Measurements from ENCODE around the gene INSYN1. TPM values are rescaled to one million over a fixed set of nuclear protein-coding genes. Genes with fewer than 3 reads are reported as not detected.

INSYN1 gene
- total RNA-seq, 1 donor, result 4.7 TPM

DNA sequence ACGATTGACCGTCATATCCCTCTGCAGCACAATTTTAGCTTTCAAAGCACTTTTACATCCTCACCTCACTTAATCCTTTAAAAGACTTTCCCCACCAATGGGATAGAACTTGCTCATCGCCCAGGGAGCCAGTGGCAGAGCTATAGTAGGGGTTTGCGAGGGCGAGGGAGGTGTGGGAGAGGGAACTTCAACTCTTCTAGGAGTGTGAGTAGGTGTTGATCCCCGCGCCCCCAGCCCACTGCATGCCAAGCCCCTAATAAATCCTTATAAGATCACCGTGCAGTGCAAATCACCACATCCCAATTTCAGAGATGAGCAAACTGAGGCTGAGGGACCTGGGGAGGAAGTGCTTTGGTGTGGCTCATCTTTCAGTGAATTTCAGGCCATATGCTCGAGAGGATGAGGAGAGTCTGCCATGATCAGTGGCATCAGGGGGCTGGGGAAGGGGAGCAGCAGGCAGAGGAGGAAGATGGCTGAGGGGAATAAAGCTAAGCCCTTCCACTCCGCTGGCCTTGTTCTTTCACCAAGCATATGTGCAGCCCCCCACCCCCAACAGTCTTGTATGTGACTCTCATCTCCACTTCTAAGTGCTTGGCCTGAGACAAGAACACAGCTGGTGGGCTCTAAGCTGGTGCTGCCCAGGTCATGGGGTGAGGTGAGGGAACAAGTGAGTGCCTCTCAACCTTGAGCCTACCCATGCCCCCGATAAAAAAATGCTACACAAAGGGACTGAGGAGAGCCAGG, 5.1 kb downstream of the INSYN1 start:
- no peak for DNase-seq (ENCODE audit: insufficient read length, low spot score, missing footprints)
- Histone ChIP-seq H3K4me3 (ENCODE audit: insufficient read depth, low read length) (no peak overlapping the region), H3K27me3 (ENCODE audit: insufficient read depth, low read length) (peaks cover 28% of the 10 kb centered on the region), H3K36me3 (ENCODE audit: insufficient read depth, low read length) (no peaks in the 10 kb centered on the region), H3K27ac (ENCODE audit: low read depth, low read length) (no peak overlapping the region), H3K4me1 (ENCODE audit: insufficient read depth, low read length) (no peaks in the 10 kb centered on the region), H2AFZ (ENCODE audit: low read length) (no peak overlapping the region), H4K20me1 (ENCODE audit: insufficient read depth, low read length) (no peaks in the 10 kb centered on the region), H3K9me3 (ENCODE audit: low read depth, low read length) (no peaks in the 10 kb centered on the region), H3K4me2 (ENCODE audit: insufficient read depth, low read length) (no peak overlapping the region), H3K79me2 (ENCODE audit: insufficient read depth, low read length) (no peaks in the 10 kb centered on the region)
- TF ChIP-seq CTCF (IDR thresholded peaks at IDR 0.05; ENCODE audit: extremely low read depth, low read depth, low read length), result no peak

DNA sequence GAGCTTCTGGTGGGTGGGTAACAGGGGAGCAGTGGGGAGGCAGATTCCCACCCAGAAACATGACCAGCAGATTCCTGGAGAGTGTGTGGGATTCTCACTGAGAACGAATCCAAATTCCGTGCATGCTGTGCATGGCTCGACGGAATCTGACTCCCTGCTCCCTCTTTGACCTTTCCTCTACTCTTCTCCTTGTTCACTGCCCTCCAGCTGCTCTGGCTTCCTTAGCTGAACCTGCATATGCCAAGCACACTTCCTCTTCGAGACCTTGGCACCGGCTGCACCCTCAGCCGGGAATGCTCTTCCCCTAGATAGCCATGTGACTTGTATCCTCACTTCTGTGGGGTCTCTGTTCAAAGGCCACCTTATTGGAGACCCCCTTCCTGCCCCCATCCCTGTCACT, 6.3 kb downstream of the INSYN1 start:
- peaks cover 23% of the 10 kb centered on the region for H3K27me3 ChIP-seq (ENCODE audit: insufficient read depth, low read length)
- no peak overlapping the region for H3K27ac ChIP-seq (ENCODE audit: low read depth, low read length)
- H2AFZ ChIP-seq (ENCODE audit: low read length), result no peak overlapping the region
- no peaks in the 10 kb centered on the region for H4K20me1 ChIP-seq (ENCODE audit: insufficient read depth, low read length)
- no peaks in the 10 kb centered on the region for H3K79me2 ChIP-seq (ENCODE audit: insufficient read depth, low read length)
- no peaks in the 10 kb centered on the region for H3K9me3 ChIP-seq (ENCODE audit: low read depth, low read length)
- DNase-seq (ENCODE audit: insufficient read length, low spot score, missing footprints), result no peak
- no peak for TF ChIP-seq CTCF (IDR thresholded peaks at IDR 0.05; ENCODE audit: extremely low read depth, low read depth, low read length)
- no peak overlapping the region for H3K4me3 ChIP-seq (ENCODE audit: insufficient read depth, low read length)
- H3K4me2 ChIP-seq (ENCODE audit: insufficient read depth, low read length), result no peak overlapping the region
- no peaks in the 10 kb centered on the region for H3K4me1 ChIP-seq (ENCODE audit: insufficient read depth, low read length)
- H3K36me3 ChIP-seq (ENCODE audit: insufficient read depth, low read length), result no peaks in the 10 kb centered on the region

DNA sequence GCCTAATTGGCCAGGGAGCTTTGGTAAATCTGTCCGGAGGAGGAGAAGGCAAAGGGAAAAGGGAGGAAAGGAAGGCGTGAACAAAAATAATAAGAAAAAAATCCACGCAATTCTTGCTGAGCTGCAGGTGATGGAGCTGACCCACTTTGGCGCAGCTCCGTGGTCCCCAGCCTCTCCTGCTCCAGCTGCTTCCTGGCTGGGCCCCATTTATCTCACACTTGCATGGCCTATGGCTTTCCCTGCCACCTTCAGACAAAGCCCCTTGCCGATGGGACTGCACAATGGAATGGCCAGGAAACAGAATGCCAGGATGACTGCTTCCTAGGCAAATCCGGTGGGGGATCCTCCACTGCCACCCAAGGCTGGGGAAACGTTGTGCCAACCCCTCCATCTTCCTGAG, 6.9 kb downstream of the INSYN1 start:
- TF ChIP-seq CTCF (IDR thresholded peaks at IDR 0.05; ENCODE audit: extremely low read depth, low read depth, low read length), result no peak
- peaks cover 19% of the 10 kb centered on the region for H3K27me3 ChIP-seq (ENCODE audit: insufficient read depth, low read length)
- H3K9me3 ChIP-seq (ENCODE audit: low read depth, low read length), result no peaks in the 10 kb centered on the region
- H3K4me3 ChIP-seq (ENCODE audit: insufficient read depth, low read length), result no peak overlapping the region
- H3K36me3 ChIP-seq (ENCODE audit: insufficient read depth, low read length), result no peaks in the 10 kb centered on the region
- H3K79me2 ChIP-seq (ENCODE audit: insufficient read depth, low read length), result no peaks in the 10 kb centered on the region
- H2AFZ ChIP-seq (ENCODE audit: low read length), result no peak overlapping the region
- no peak overlapping the region for H3K4me2 ChIP-seq (ENCODE audit: insufficient read depth, low read length)
- no peak for DNase-seq (ENCODE audit: insufficient read length, low spot score, missing footprints)
- no peak overlapping the region for H3K27ac ChIP-seq (ENCODE audit: low read depth, low read length)
- H3K4me1 ChIP-seq (ENCODE audit: insufficient read depth, low read length), result no peaks in the 10 kb centered on the region
- no peaks in the 10 kb centered on the region for H4K20me1 ChIP-seq (ENCODE audit: insufficient read depth, low read length)

DNA sequence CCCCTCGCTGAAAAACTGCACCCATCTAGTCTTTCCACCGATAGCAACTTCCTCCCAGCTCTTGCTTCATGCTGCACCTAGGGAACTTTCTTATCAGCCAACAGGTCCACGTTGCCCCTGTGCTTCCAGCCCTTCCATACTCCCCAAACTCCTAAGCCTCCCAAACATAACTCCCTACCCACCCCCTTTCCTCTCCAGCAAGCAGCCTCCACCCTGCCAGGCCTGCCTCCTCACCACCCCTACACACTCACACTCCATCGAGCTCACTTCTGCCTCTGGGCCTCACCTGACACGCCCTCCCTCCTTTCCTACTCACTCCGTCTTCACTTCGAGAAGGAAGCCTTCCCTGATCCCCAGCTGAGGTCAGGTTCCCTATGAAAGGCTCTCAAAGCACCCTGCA, 8.1 kb downstream of the INSYN1 start:
- DNase-seq (ENCODE audit: insufficient read length, low spot score, missing footprints), result no peak
- H3K4me2 ChIP-seq (ENCODE audit: insufficient read depth, low read length), result no peak overlapping the region
- peaks cover 9% of the 10 kb centered on the region for H3K27me3 ChIP-seq (ENCODE audit: insufficient read depth, low read length)
- H3K79me2 ChIP-seq (ENCODE audit: insufficient read depth, low read length), result no peaks in the 10 kb centered on the region
- H3K9me3 ChIP-seq (ENCODE audit: low read depth, low read length), result no peaks in the 10 kb centered on the region
- no peak overlapping the region for H3K27ac ChIP-seq (ENCODE audit: low read depth, low read length)
- no peak for TF ChIP-seq CTCF (IDR thresholded peaks at IDR 0.05; ENCODE audit: extremely low read depth, low read depth, low read length)
- H4K20me1 ChIP-seq (ENCODE audit: insufficient read depth, low read length), result peaks cover 3% of the 10 kb centered on the region
- H3K4me3 ChIP-seq (ENCODE audit: insufficient read depth, low read length), result no peak overlapping the region
- H2AFZ ChIP-seq (ENCODE audit: low read length), result no peak overlapping the region
- no peaks in the 10 kb centered on the region for H3K4me1 ChIP-seq (ENCODE audit: insufficient read depth, low read length)
- H3K36me3 ChIP-seq (ENCODE audit: insufficient read depth, low read length), result no peaks in the 10 kb centered on the region
